WERI-Rb-1 (cell line): ENCODE results near the gene PCOLCE2.

Source experiments
- DNase-seq: peaks from one replicate; pipeline ENCODE4 v3.0.0-alpha.2; 2020
- H3K27ac ChIP-seq: fragments of 250-450 bp; sonication (Bioruptor Pico); 2 replicates; pipeline ENCODE4 v1.5.1; 2020; ENCODE audit warnings: mild to moderate bottlenecking, moderate library complexity
- H3K27me3 ChIP-seq: fragments of 250-450 bp; sonication (Bioruptor Pico); 2 replicates; pipeline ENCODE4 v1.5.1; 2021; ENCODE audit warnings: mild to moderate bottlenecking, low read depth, moderate library complexity; ENCODE audit not compliant: insufficient read depth, severe bottlenecking
- H3K36me3 ChIP-seq: fragments of 250-450 bp; sonication (Bioruptor Pico); 2 replicates; pipeline ENCODE4 v1.5.1; 2020; ENCODE audit warnings: mild to moderate bottlenecking, moderate library complexity
- H3K4me3 ChIP-seq: 2 replicates; pipeline ENCODE4 v1.5.1; 2011; ENCODE audit warnings: low read depth, mild to moderate bottlenecking, control low read depth, low read length
- H3K9me3 ChIP-seq: fragments of 250-450 bp; sonication (Bioruptor Pico); 2 replicates; pipeline ENCODE4 v1.5.1; 2021; ENCODE audit warnings: mild to moderate bottlenecking, moderate library complexity; ENCODE audit not compliant: severe bottlenecking
- TF ChIP-seq, protein P1 (sequence below): IDR thresholded peaks from 2 replicates; pipeline ENCODE4 v1.5.1; 2011; ENCODE audit warnings: low read depth, mild to moderate bottlenecking, control low read depth, inconsistent platforms, low read length

The PCOLCE2 gene

DNA sequence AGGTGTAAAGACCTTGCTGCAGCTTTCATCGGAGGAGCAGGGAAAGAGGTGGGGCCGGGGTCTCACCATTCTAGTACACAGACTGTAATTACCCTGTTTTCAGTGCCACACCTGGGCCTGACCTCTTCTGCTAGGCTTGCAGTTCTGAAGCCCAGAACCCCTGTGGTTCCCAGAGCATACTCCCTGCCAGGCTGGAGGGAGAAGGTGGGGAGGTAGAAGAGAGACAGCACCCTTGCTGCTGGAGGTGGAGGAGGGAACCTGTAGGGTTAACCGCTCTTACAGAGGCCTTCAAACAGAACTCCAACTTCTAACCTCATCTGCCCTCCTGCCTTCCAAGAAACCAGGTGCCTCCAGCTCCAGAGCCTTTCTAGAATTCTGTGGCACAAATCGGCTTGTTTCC lies 27.0 kb downstream of the PCOLCE2 start:
- Histone ChIP-seq H3K27me3 (no peaks in the 10 kb centered on the region), H3K4me3 (no peak overlapping the region), H3K9me3 (no peaks in the 10 kb centered on the region), H3K36me3 (no peaks in the 10 kb centered on the region), H3K27ac (peak overlapping the region; percentile 47)
- peak; percentile 24 for DNase-seq
- TF ChIP-seq, protein P1, sequence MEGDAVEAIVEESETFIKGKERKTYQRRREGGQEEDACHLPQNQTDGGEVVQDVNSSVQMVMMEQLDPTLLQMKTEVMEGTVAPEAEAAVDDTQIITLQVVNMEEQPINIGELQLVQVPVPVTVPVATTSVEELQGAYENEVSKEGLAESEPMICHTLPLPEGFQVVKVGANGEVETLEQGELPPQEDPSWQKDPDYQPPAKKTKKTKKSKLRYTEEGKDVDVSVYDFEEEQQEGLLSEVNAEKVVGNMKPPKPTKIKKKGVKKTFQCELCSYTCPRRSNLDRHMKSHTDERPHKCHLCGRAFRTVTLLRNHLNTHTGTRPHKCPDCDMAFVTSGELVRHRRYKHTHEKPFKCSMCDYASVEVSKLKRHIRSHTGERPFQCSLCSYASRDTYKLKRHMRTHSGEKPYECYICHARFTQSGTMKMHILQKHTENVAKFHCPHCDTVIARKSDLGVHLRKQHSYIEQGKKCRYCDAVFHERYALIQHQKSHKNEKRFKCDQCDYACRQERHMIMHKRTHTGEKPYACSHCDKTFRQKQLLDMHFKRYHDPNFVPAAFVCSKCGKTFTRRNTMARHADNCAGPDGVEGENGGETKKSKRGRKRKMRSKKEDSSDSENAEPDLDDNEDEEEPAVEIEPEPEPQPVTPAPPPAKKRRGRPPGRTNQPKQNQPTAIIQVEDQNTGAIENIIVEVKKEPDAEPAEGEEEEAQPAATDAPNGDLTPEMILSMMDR: no peak

DNA sequence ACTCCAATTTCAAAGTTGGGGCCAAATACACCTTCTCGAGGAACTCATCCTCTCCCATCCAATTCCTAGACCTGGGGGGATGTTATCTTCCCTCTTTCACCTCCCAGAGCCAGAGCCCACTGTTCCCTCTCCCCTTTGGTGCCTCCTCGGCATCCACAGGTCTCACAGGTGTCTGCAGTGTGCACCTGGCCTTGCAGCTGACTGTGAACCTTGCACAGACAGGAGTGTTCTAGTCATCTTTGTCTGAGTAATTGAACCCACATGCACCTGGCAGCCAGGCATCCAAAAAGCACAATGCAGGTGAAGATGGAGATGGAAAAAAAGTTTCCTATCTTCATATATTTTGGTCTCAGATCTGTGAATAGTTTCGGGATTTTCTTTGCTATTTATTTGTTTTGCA lies 30.8 kb downstream of the PCOLCE2 start:
- TF ChIP-seq, protein P1: no peak
- H3K36me3 ChIP-seq: no peaks in the 10 kb centered on the region
- no peak for DNase-seq
- H3K9me3 ChIP-seq: no peaks in the 10 kb centered on the region
- H3K27ac ChIP-seq: no peak overlapping the region
- H3K4me3 ChIP-seq: no peak overlapping the region
- H3K27me3 ChIP-seq: no peaks in the 10 kb centered on the region

DNA sequence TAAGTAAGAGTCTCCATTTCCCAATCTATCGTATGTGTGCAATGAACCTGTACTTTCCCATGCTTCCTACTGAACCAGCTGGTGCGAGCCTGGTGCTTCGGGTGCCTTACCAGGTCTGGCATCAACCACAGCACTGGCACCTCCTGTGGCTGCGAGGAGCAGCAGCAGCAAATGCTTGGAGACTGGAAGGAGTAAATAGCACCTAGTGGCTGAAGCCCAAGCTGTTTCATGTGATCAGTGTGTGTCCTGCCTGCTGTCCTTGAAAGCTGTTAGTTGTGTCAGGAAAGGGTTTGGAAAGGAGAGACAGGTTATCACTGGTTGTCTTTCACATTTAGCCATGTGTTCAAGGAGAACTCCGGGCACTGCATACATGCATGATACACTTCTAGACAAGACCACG lies 31.8 kb downstream of the PCOLCE2 start:
- DNase-seq: peak; percentile 34
- TF ChIP-seq, protein P1: peak; percentile 55
- Histone ChIP-seq H3K36me3 (no peaks in the 10 kb centered on the region), H3K27me3 (no peaks in the 10 kb centered on the region), H3K27ac (no peak overlapping the region), H3K9me3 (no peaks in the 10 kb centered on the region), H3K4me3 (no peak overlapping the region)

DNA sequence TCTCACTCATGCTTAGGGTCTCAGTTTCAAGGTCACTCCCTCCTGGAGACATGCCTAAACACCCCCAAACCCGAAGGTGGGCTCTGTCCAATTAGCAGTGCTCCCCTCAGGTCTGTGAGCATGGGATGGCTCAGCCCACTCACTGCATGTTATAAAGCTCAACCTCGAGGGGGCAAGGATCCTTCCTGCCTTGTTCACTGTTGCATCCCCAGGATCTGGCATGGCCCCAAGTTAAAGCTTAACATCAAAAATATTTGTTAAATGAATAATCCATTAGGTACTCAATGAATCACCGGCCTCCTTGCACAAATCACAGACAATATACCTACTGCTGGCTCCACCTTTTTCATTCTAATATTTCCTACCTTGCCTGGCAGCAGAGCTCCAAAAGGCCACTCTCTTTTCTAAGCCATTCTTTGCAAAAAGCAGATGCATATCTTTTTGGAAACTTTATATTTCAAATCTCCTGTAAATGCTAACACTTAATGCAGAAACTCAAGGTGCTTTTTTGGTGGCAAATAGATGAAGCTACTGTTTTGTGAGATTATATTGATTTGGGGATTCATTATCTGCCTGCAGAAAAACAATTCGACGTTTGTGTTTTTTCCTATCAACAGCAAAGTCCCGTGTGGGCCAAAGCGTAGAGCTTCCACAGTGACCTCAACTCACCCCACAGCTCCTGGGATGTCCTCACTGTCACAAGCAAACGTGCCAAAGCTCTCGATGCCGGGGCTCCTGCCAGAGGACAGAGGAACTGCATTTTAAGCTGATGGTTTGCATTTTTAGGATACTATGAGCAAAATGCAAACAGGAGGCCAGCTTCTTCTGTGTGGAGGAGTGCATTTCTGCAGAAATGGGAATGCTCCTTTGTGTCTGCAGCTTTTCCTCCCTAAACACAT lies 35.4 kb downstream of the PCOLCE2 start:
- no peak overlapping the region for H3K4me3 ChIP-seq
- H3K27ac ChIP-seq: no peak overlapping the region
- TF ChIP-seq, protein P1: no peak
- H3K9me3 ChIP-seq: no peaks in the 10 kb centered on the region
- H3K27me3 ChIP-seq: no peaks in the 10 kb centered on the region
- no peaks in the 10 kb centered on the region for H3K36me3 ChIP-seq
- no peak for DNase-seq

DNA sequence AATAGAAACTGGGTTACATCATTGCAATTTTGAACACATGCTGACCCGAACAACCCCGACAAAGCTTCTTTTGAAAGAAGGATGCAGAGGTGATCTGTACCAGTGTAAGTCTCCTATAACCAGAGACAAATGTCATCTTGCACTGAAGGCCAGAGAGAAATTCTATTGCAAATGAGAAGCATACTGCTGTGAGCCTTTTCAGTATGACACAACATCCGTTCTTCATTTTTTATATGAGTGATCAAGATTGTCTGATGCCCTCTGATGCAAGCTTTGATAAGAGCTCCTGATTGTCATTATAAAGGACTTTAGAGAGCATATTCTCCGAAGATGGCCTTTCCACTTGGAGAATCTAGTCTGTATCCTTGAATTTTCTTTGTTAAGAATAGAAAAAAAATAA lies 36.9 kb downstream of the PCOLCE2 start:
- Histone ChIP-seq H3K4me3 (no peak overlapping the region), H3K27ac (no peak overlapping the region), H3K36me3 (no peaks in the 10 kb centered on the region; the same call in 1 of the 2 replicates), H3K9me3 (no peaks in the 10 kb centered on the region), H3K27me3 (no peaks in the 10 kb centered on the region)
- DNase-seq: no peak
- TF ChIP-seq, protein P1: no peak
